ENCODE data around the gene CCDC192. TPM values are rescaled to one million over a fixed set of nuclear protein-coding genes. Genes with fewer than 3 reads are reported as not detected.

The CCDC192 gene
- polyA plus RNA-seq, 1 donor from 2014 or later = not detected

- H3K27ac ChIP-seq (ENCODE audit: low read length) = no peak overlapping the region
- no peak overlapping the region for H3K4me2 ChIP-seq (ENCODE audit: low read length)
- TF ChIP-seq, protein P1, sequence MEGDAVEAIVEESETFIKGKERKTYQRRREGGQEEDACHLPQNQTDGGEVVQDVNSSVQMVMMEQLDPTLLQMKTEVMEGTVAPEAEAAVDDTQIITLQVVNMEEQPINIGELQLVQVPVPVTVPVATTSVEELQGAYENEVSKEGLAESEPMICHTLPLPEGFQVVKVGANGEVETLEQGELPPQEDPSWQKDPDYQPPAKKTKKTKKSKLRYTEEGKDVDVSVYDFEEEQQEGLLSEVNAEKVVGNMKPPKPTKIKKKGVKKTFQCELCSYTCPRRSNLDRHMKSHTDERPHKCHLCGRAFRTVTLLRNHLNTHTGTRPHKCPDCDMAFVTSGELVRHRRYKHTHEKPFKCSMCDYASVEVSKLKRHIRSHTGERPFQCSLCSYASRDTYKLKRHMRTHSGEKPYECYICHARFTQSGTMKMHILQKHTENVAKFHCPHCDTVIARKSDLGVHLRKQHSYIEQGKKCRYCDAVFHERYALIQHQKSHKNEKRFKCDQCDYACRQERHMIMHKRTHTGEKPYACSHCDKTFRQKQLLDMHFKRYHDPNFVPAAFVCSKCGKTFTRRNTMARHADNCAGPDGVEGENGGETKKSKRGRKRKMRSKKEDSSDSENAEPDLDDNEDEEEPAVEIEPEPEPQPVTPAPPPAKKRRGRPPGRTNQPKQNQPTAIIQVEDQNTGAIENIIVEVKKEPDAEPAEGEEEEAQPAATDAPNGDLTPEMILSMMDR (IDR thresholded peaks at IDR 0.05; ENCODE audit: poor library complexity, severe bottlenecking) = no peak
- TF ChIP-seq EZH2 (IDR thresholded peaks at IDR 0.05; ENCODE audit: borderline replicate concordance, insufficient read depth, low read length, poor library complexity, severe bottlenecking) = no peak
- TF ChIP-seq EP300 (conservative IDR thresholded peaks at IDR 0.05; ENCODE audit: poor library complexity, severe bottlenecking) = no peak
- no peak for TF ChIP-seq POLR2AphosphoS5 (IDR thresholded peaks at IDR 0.05)
- TF ChIP-seq MXI1 (conservative IDR thresholded peaks at IDR 0.05; ENCODE audit: poor library complexity, severe bottlenecking) = no peak
- TF ChIP-seq SMC3 (conservative IDR thresholded peaks at IDR 0.05; ENCODE audit: poor library complexity) = no peak
- TF ChIP-seq, protein P2, sequence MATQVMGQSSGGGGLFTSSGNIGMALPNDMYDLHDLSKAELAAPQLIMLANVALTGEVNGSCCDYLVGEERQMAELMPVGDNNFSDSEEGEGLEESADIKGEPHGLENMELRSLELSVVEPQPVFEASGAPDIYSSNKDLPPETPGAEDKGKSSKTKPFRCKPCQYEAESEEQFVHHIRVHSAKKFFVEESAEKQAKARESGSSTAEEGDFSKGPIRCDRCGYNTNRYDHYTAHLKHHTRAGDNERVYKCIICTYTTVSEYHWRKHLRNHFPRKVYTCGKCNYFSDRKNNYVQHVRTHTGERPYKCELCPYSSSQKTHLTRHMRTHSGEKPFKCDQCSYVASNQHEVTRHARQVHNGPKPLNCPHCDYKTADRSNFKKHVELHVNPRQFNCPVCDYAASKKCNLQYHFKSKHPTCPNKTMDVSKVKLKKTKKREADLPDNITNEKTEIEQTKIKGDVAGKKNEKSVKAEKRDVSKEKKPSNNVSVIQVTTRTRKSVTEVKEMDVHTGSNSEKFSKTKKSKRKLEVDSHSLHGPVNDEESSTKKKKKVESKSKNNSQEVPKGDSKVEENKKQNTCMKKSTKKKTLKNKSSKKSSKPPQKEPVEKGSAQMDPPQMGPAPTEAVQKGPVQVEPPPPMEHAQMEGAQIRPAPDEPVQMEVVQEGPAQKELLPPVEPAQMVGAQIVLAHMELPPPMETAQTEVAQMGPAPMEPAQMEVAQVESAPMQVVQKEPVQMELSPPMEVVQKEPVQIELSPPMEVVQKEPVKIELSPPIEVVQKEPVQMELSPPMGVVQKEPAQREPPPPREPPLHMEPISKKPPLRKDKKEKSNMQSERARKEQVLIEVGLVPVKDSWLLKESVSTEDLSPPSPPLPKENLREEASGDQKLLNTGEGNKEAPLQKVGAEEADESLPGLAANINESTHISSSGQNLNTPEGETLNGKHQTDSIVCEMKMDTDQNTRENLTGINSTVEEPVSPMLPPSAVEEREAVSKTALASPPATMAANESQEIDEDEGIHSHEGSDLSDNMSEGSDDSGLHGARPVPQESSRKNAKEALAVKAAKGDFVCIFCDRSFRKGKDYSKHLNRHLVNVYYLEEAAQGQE (IDR thresholded peaks at IDR 0.05; ENCODE audit: borderline replicate concordance) = no peak
- TF ChIP-seq TAF1 (IDR thresholded peaks at IDR 0.05; ENCODE audit: low read depth) = no peak
- TF ChIP-seq RAD21 (conservative IDR thresholded peaks at IDR 0.05) = no peak
- H3K79me2 ChIP-seq (replicated peaks; ENCODE audit: insufficient read depth, low read length) = no peaks in the 10 kb centered on the region
- H3K27me3 ChIP-seq (ENCODE audit: insufficient read depth, low read depth, low read length) = no peaks in the 10 kb centered on the region
- H3K9me2 ChIP-seq (ENCODE audit: insufficient read depth, low read length) = no peaks in the 10 kb centered on the region
- H3K9me3 ChIP-seq (ENCODE audit: low read length) = no peaks in the 10 kb centered on the region
- H3K4me3 ChIP-seq (ENCODE audit: low read length) = no peak overlapping the region
- H4K20me1 ChIP-seq (ENCODE audit: insufficient read depth) = no peaks in the 10 kb centered on the region
- no peak overlapping the region for H3K9ac ChIP-seq (ENCODE audit: low read length)
- no peak overlapping the region for H2AFZ ChIP-seq (ENCODE audit: low read depth, low read length)
- H3F3A ChIP-seq (ENCODE audit: insufficient read depth, low read length, poor library complexity, severe bottlenecking) = no peaks in the 10 kb centered on the region
- no peaks in the 10 kb centered on the region for H3K36me3 ChIP-seq (ENCODE audit: insufficient read depth, low read length)
Observed at GRCh38 chr5:127923804-127924570, 220.8 kb downstream of the CCDC192 start.

DNA sequence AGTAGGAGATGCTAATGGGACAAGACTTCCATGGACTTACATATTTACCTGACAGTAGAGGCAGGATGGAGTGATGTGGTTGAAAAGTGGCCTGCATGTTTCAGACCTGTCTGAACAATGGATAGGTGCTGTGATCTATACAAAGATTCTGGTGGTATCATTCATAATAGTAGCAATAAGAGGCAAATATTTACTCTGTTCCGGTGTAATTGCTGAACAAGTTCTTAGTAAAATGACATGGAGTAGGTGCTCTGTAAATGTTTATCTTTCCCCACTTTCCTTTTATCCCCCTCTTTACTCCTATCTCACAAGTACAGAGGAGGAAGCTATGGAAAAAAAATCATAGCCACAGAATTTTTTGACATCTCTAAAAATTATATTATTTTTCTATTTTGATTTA, 221.4 kb downstream of the CCDC192 start:
- TF ChIP-seq POLR2AphosphoS5 (IDR thresholded peaks at IDR 0.05) (no peak), RAD21 (conservative IDR thresholded peaks at IDR 0.05) (no peak), TAF1 (IDR thresholded peaks at IDR 0.05; ENCODE audit: low read depth) (no peak), MXI1 (conservative IDR thresholded peaks at IDR 0.05; ENCODE audit: poor library complexity, severe bottlenecking) (no peak), SMC3 (conservative IDR thresholded peaks at IDR 0.05; ENCODE audit: poor library complexity) (no peak), EZH2 (IDR thresholded peaks at IDR 0.05; ENCODE audit: borderline replicate concordance, insufficient read depth, low read length, poor library complexity, severe bottlenecking) (no peak), EP300 (conservative IDR thresholded peaks at IDR 0.05; ENCODE audit: poor library complexity, severe bottlenecking) (no peak)
- TF ChIP-seq, protein P1 (IDR thresholded peaks at IDR 0.05; ENCODE audit: poor library complexity, severe bottlenecking) = no peak
- TF ChIP-seq, protein P2 (IDR thresholded peaks at IDR 0.05; ENCODE audit: borderline replicate concordance) = no peak
- Histone ChIP-seq H2AFZ (ENCODE audit: low read depth, low read length) (no peak overlapping the region), H3F3A (ENCODE audit: insufficient read depth, low read length, poor library complexity, severe bottlenecking) (no peaks in the 10 kb centered on the region)

More for the DNA sequence above, 221.4 kb downstream of the CCDC192 start:
- no peak overlapping the region for H3K9ac ChIP-seq (ENCODE audit: low read length)
- H3K79me2 ChIP-seq (replicated peaks; ENCODE audit: insufficient read depth, low read length) = no peaks in the 10 kb centered on the region
- no peak overlapping the region for H3K4me2 ChIP-seq (ENCODE audit: low read length)
- H3K9me2 ChIP-seq (ENCODE audit: insufficient read depth, low read length) = no peaks in the 10 kb centered on the region
- no peaks in the 10 kb centered on the region for H3K36me3 ChIP-seq (ENCODE audit: insufficient read depth, low read length)
- no peaks in the 10 kb centered on the region for H3K9me3 ChIP-seq (ENCODE audit: low read length)
- H4K20me1 ChIP-seq (ENCODE audit: insufficient read depth) = no peaks in the 10 kb centered on the region
- no peaks in the 10 kb centered on the region for H3K27me3 ChIP-seq (ENCODE audit: insufficient read depth, low read depth, low read length)
- no peak overlapping the region for H3K27ac ChIP-seq (ENCODE audit: low read length)
- H3K4me3 ChIP-seq (ENCODE audit: low read length) = no peak overlapping the region

Measured in neural cell (in vitro differentiated cells).